ENCODE measurements around the gene E2F4. TPM values are rescaled to one million over a fixed set of nuclear protein-coding genes. Genes with fewer than 3 reads are reported as not detected.

The E2F4 gene
- total and polyA plus RNA-seq, 9 of the 15 experiments (the other 6 are each of a cell fraction or from before 2014, with no cell fraction given), result 9.7 to 139 (median 106) TPM

- TF ChIP-seq EWSR1 (IDR thresholded peaks at IDR 0.05; ENCODE audit: borderline replicate concordance, low read depth, partially characterized antibody), result no peak
These were observed 39.1 kb downstream of the E2F4 start (continued) for GRCh38 chr16:67230809-67231660.

GRCh38 chr16:67233596-67233995 is 41.6 kb downstream of the E2F4 start:
- Histone ChIP-seq H3K4me3 (no peak overlapping the region), H3K27ac (ENCODE audit: extremely low read depth, low read depth, low read length) (no peak overlapping the region), H4K20me1 (replicated peaks; ENCODE audit: control insufficient read depth, insufficient read depth, low read length) (peaks cover 4% of the 10 kb centered on the region), H3K36me3 (ENCODE audit: control insufficient read depth, insufficient read depth, low read length) (peaks cover 93% of the 10 kb centered on the region; the same call in 2 of the 3 replicates), H3K4me1 (replicated peaks in 1 of 2; ENCODE audit: control insufficient read depth in 2 of 2, insufficient read depth in 2 of 2, low read length in 2 of 2) (peaks cover 8 to 30% of the 10 kb centered on the region in 2 experiments; a peak in 4 of 5 replicates), H3K9ac (ENCODE audit: insufficient read depth in 1 of 2, low read depth in 2 of 2, low read length in 2 of 2) (no peak overlapping the region), H3K9me3 (replicated peaks; ENCODE audit: control insufficient read depth, insufficient read depth, low read depth, low read length) (no peaks in the 10 kb centered on the region), H3K4me2 (ENCODE audit: insufficient read depth, low read length) (no peak overlapping the region), H3K9me1 (ENCODE audit: control insufficient read depth, insufficient read depth, low read length) (no peaks in the 10 kb centered on the region), H2AFZ (ENCODE audit: low read depth, low read length) (no peak overlapping the region), H3K27me3 (ENCODE audit: control insufficient read depth in 2 of 2, insufficient read depth in 2 of 2, low read length in 2 of 2) (no peaks in the 10 kb centered on the region), H3K79me2 (ENCODE audit: control insufficient read depth, insufficient read depth, low read length) (peaks cover 2% of the 10 kb centered on the region)
- intact Hi-C loops (cut with micrococcal nuclease) (no loop called here), in situ Hi-C loops (cut with MboI) (no loop called here)
- WGBS (ENCODE audit: insufficient coverage, low coverage, missing lambda C conversion rate), result 86% methylated on average over 6 of the region's 7 CpGs
- FAIRE-seq (no peak), DNase-seq (ENCODE audit: extremely low read depth in 1 of 4, low spot score in 3 of 4) (no peak), ATAC-seq (no peak)
- ChIA-PET CTCF (ENCODE audit: low intra/inter-chr PET ratio) (no interaction called here), POLR2A (interaction anchor here (0.6 to 1.4 kb wide), 2 partner anchors 10 to 13 kb away, joined by 3 to 4 read pairs; no protein-coding TSS in a partner anchor)
- no TSS peak for BruUV-seq (replicated peaks)
- TF ChIP-seq RBM34 (IDR thresholded peaks at IDR 0.05; ENCODE audit: borderline replicate concordance, insufficient read depth, low read length) (no peak), NKRF (IDR thresholded peaks at IDR 0.05; ENCODE audit: borderline replicate concordance) (no peak), HDAC3 (IDR thresholded peaks at IDR 0.05; ENCODE audit: borderline replicate concordance, partially characterized antibody) (no peak), NR0B1 (IDR thresholded peaks at IDR 0.05; ENCODE audit: partially characterized antibody) (no peak), MITF (IDR thresholded peaks at IDR 0.05) (no peak), MCM7 (IDR thresholded peaks at IDR 0.05) (no peak), TCF7L2 (IDR thresholded peaks at IDR 0.05; ENCODE audit: low read depth, low read length) (no peak), ZNF184 (CRISPR knock-in tag; IDR thresholded peaks at IDR 0.05) (no peak), MEF2D (tag; conservative IDR thresholded peaks at IDR 0.05; ENCODE audit: low read depth) (no peak), FUS (optimal IDR thresholded peaks at IDR 0.05; ENCODE audit: low read depth, low read length) (no peak), NFRKB (IDR thresholded peaks at IDR 0.05; ENCODE audit: low read depth) (no peak), L3MBTL2 (IDR thresholded peaks at IDR 0.05) (no peak), THRA (IDR thresholded peaks at IDR 0.05) (no peak)
